Peyer's patch (tissue), 4 donors: ENCODE results near the gene CLTA. TPM values are rescaled to one million over a fixed set of nuclear protein-coding genes. Genes with fewer than 3 reads are reported as not detected.
A peak's percentile ranks its signal among the peaks of the same experiment; 100 is the strongest.

Source experiments
- DNase-seq, 3 donors: peaks; one replicate each; pipeline ENCODE4 v3.0.0-alpha.2; 2017 to 2019
- H3K27ac ChIP-seq, 4 donors: fragments of 200-600 bp; sonication (generic); one replicate each; pipeline ENCODE4 v1.5.1; 2016 to 2019
- H3K27me3 ChIP-seq, 2 donors: fragments of 200-600 bp; sonication (generic); one replicate each; pipeline ENCODE4 v1.5.1; 2019
- H3K36me3 ChIP-seq, 3 donors: fragments of 200-600 bp; sonication (generic); one replicate each; pipeline ENCODE4 v1.5.1; 2016 to 2019
- H3K4me1 ChIP-seq, 4 donors: fragments of 200-600 bp; sonication (generic); one replicate each; pipeline ENCODE4 v1.5.1; 2016 to 2019
- H3K4me3 ChIP-seq, 4 donors: fragments of 200-600 bp; sonication (generic); 1 replicate in 3 of 4; 2 replicates in 1 of 4; pipeline ENCODE4 v1.5.1; 2016 to 2019; ENCODE audit warnings: mild to moderate bottlenecking in 1 of 4
- H3K9me3 ChIP-seq, 4 donors: fragments of 200-600 bp; sonication (generic); one replicate each; pipeline ENCODE4 v1.5.1; 2016 to 2019; ENCODE audit warnings: mild to moderate bottlenecking in 1 of 4
- POLR2A ChIP-seq, 2 donors: fragments of 450-650 bp; IDR thresholded peaks; one replicate each; pipeline ENCODE4 v1.5.1; 2017; ENCODE audit warnings: antibody characterized with exemption in 2 of 2, mild to moderate bottlenecking in 2 of 2, moderate library complexity in 2 of 2
- total RNA-seq, 4 donors: library from RNA; depleted of rRNA; stranded (reverse); fragments of >200 nt; gene quantifications; one replicate each; pipeline ENCODE4 v1.1.0, GENCODE V29; 2016
- TF ChIP-seq, protein P1 (sequence below), 6 experiments: fragments of 450-650 bp in 4 of 6; fragments of 200-600 bp in 2 of 6; sonication (generic) in 1 of 6; IDR thresholded peaks; one replicate each; pipeline ENCODE4 v1.5.1; 2017 to 2019; ENCODE audit warnings: antibody characterized with exemption in 6 of 6, mild to moderate bottlenecking in 3 of 6, moderate library complexity in 1 of 6

CLTA gene
- total RNA-seq, 4 donors from 2014 or later = 131 to 150 (median 133) TPM

DNA sequence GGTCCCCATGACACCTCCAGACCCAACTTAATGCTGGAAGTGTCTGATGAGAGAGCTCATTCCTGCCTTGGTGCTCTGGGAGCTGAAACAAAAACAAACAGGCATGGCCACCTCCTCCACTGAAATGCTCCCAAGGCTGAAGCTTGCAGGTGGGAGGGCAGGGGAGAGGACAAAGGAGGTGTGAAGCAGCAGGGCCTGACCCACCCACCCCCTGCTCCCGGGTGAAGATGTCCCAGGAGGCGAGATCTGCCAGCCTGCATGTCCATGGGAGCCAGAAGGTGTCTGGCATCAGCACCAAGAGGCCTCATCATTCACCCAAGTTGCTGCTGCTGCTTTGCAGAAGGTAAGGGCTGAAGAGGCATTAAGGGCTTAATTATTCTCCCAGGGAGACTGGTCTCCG lies 25.7 kb upstream of the CLTA start:
- H3K4me1 ChIP-seq = peaks cover 0 to 12% (median 0%) of the 10 kb centered on the region in 4 donors
- H3K27ac ChIP-seq = peak overlapping the region in 1 of 4 donors; percentile 14
- H3K9me3 ChIP-seq = no peaks in the 10 kb centered on the region
- H3K27me3 ChIP-seq = no peaks in the 10 kb centered on the region
- no peak overlapping the region for H3K4me3 ChIP-seq
- H3K36me3 ChIP-seq = no peaks in the 10 kb centered on the region
- DNase-seq = no peak
- TF ChIP-seq POLR2A (IDR thresholded peaks at IDR 0.05) = no peak
- TF ChIP-seq, protein P1, sequence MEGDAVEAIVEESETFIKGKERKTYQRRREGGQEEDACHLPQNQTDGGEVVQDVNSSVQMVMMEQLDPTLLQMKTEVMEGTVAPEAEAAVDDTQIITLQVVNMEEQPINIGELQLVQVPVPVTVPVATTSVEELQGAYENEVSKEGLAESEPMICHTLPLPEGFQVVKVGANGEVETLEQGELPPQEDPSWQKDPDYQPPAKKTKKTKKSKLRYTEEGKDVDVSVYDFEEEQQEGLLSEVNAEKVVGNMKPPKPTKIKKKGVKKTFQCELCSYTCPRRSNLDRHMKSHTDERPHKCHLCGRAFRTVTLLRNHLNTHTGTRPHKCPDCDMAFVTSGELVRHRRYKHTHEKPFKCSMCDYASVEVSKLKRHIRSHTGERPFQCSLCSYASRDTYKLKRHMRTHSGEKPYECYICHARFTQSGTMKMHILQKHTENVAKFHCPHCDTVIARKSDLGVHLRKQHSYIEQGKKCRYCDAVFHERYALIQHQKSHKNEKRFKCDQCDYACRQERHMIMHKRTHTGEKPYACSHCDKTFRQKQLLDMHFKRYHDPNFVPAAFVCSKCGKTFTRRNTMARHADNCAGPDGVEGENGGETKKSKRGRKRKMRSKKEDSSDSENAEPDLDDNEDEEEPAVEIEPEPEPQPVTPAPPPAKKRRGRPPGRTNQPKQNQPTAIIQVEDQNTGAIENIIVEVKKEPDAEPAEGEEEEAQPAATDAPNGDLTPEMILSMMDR (IDR thresholded peaks at IDR 0.05) = no peak

DNA sequence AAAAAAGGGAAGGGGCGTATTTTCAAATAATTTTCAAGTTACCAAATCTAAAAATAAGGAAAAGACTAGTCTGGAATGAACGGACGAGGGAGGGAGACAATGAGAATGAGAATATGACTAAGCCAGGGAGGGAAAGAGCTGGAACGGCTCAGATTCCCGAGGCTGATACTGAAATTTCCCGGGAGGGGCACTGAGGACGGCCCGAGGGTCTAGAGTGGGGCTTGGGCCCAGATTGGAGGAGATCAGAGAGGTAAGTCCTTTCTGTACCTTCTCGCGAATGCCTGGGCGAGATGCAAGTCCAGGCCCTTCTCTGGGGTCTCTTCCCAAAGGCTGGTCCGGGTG lies 24.9 kb upstream of the CLTA start:
- no peak for TF ChIP-seq POLR2A (IDR thresholded peaks at IDR 0.05)
- TF ChIP-seq, protein P1 (IDR thresholded peaks at IDR 0.05) = no peak
- Histone ChIP-seq H3K27me3 (no peaks in the 10 kb centered on the region), H3K4me3 (peak overlapping the region; percentile 34 to 55 (median 51)), H3K36me3 (no peaks in the 10 kb centered on the region), H3K27ac (peak overlapping the region in 3 of 4 donors; percentile 43 to 67 (median 53)), H3K4me1 (peaks cover 0 to 12% (median 0%) of the 10 kb centered on the region in 4 donors), H3K9me3 (no peaks in the 10 kb centered on the region)
- DNase-seq = no peak

DNA sequence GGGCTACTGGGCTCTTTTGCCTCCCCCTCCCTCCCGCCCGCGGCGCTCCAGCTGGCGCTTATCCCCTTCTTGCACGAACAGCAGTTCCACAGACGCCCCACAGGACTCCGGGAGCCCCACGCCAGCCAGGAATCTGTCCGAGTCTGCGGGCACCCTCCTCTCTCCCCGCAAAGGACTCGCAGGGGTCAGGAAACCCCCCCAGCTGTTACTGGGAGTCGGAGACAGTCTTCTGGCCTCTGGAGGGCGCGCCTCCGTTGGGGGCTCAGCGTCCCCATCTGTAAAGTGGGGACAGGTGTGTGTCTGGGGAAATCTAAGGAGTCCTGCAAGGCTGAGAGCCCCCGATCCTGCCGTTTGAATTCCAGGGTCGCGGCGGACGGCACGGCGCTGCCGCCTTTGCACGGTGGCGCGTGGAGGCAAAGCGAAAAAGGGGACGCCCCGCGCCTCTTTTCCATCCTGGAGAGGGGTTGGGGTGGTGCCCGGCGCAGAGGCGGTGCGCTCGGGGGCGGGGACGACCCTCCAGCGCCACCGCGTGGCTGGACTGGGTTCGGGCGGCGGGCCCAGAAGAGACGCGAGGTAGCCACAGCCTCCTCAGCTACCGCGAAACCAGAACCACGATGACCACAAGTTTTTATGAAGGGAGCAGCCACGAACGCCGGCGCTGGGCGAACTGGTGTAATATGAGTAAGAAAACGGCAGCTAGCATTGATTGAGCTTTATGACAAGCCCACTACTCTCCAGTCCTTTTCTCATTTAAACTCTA lies 24.4 kb upstream of the CLTA start:
- peak overlapping the region in 3 of 4 donors; percentile 43 to 67 (median 53) for H3K27ac ChIP-seq

DNA sequence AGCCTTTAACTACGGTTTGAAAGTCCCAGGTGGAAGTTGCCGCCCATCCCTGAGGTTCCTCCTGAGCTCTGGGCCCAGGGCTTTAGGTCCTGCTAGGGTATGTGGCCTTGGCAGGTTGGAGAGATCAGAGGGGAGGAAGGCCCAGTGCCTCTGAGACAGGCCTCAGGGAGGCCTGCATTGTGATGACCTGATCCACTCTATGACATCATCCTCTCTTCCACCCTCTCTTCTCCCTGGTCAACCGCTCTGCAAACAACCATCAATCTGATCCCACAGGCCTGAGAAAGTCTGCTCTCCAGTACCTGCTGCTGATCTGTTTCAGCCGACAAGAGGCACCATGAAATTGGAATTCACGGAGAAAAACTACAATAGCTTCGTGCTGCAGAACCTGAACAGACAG lies 21.6 kb upstream of the CLTA start, which contains the start of gene CCIN:
Gene CCIN (plus strand): TSS at position 223 of the 400 bp plus-strand sequence. CDS start 115 bp downstream, at position 338.
- no peaks in the 10 kb centered on the region for H3K9me3 ChIP-seq

More for the DNA sequence above, 24.4 kb upstream of the CLTA start:
- H3K36me3 ChIP-seq = no peaks in the 10 kb centered on the region
- H3K9me3 ChIP-seq = no peaks in the 10 kb centered on the region
- no peak for TF ChIP-seq POLR2A (IDR thresholded peaks at IDR 0.05)
- TF ChIP-seq, protein P1 (IDR thresholded peaks at IDR 0.05) = peak; percentile 85 to 97 (median 93)
- peak; percentile 72 to 92 (median 90) for DNase-seq
- peaks cover 0 to 12% (median 0%) of the 10 kb centered on the region in 4 donors for H3K4me1 ChIP-seq
- no peaks in the 10 kb centered on the region for H3K27me3 ChIP-seq
- peak overlapping the region; percentile 34 to 55 (median 51) for H3K4me3 ChIP-seq

DNA sequence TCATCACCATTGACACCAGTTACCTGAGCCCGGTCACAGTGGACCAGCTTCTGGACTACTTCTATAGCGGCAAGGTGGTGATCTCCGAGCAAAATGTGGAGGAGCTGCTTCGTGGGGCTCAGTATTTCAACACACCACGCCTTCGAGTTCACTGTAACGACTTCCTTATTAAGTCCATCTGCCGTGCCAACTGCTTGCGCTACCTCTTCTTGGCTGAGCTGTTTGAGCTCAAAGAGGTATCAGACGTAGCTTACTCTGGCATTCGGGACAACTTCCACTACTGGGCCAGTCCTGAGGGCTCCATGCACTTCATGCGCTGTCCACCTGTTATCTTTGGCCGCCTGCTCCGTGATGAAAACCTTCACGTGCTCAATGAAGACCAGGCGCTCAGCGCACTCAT lies 21.0 kb upstream of the CLTA start:
- Histone ChIP-seq H3K27ac (no peak overlapping the region), H3K4me1 (peaks cover 0 to 4% (median 0%) of the 10 kb centered on the region in 4 donors), H3K9me3 (no peaks in the 10 kb centered on the region), H3K4me3 (no peak overlapping the region), H3K27me3 (no peaks in the 10 kb centered on the region), H3K36me3 (no peaks in the 10 kb centered on the region)
- DNase-seq = no peak
- TF ChIP-seq POLR2A (IDR thresholded peaks at IDR 0.05) = no peak
- TF ChIP-seq, protein P1 (IDR thresholded peaks at IDR 0.05) = no peak

More for the DNA sequence above, 21.6 kb upstream of the CLTA start, which contains the start of gene CCIN:
- peaks cover 0 to 4% (median 0%) of the 10 kb centered on the region in 4 donors for H3K4me1 ChIP-seq
- H3K27ac ChIP-seq = no peak within 1 kb of the TSS
- H3K4me3 ChIP-seq = no peak within 1 kb of the TSS
- no peak for DNase-seq
- no peak for TF ChIP-seq POLR2A (IDR thresholded peaks at IDR 0.05)
- TF ChIP-seq, protein P1 (IDR thresholded peaks at IDR 0.05) = no peak
- H3K36me3 ChIP-seq = no peaks in the 10 kb centered on the region
- H3K27me3 ChIP-seq = no peaks in the 10 kb centered on the region
